PFSK-1 (cell line): ENCODE data around the gene RPH3AL. TPM values are rescaled to one million over a fixed set of nuclear protein-coding genes. Genes with fewer than 3 reads are reported as not detected.

ENCODE experiments used
- FOXP2 ChIP-seq: optimal IDR thresholded peaks from 2 replicates; pipeline ENCODE3; 2011; ENCODE audit warnings: borderline replicate concordance, control low read depth, inconsistent platforms; ENCODE audit not compliant: insufficient read depth; ENCODE audit errors: extremely low read length, extremely low read depth
- POLR2AphosphoS5 ChIP-seq: IDR thresholded peaks from 2 replicates; pipeline ENCODE4 v1.6.1; 2012; ENCODE audit warnings: low read depth, mild to moderate bottlenecking, control low read depth, low read length, moderate library complexity
- REST ChIP-seq, 2 experiments: IDR thresholded peaks; 2 replicates each; pipeline versions ENCODE4 v1.6.1 to v1.8.0; 2011 to 2012; ENCODE audit warnings: low read depth in 2 of 2, low read length in 2 of 2, control low read depth in 1 of 2, inconsistent platforms in 1 of 2, mild to moderate bottlenecking in 1 of 2, moderate library complexity in 1 of 2; ENCODE audit not compliant: insufficient read depth in 1 of 2
- SIN3A ChIP-seq: IDR thresholded peaks from 2 replicates; pipeline ENCODE4 v1.6.1; 2012; ENCODE audit warnings: mild to moderate bottlenecking, low read length, moderate library complexity, borderline replicate concordance; ENCODE audit not compliant: insufficient read depth
- TAF1 ChIP-seq: IDR thresholded peaks from 2 replicates; pipeline ENCODE4 v1.6.1; 2012; ENCODE audit warnings: low read length, control low read depth, borderline replicate concordance; ENCODE audit not compliant: insufficient read depth
- polyA plus RNA-seq: library from polyadenylated mRNA; unstranded; fragments of >200 nt; gene quantifications from one replicate; pipeline ENCODE4 v1.2.1, GENCODE V29; 2012; ENCODE audit warnings: low read depth, missing spikeins; ENCODE audit not compliant: insufficient read length

RPH3AL gene, protein sequence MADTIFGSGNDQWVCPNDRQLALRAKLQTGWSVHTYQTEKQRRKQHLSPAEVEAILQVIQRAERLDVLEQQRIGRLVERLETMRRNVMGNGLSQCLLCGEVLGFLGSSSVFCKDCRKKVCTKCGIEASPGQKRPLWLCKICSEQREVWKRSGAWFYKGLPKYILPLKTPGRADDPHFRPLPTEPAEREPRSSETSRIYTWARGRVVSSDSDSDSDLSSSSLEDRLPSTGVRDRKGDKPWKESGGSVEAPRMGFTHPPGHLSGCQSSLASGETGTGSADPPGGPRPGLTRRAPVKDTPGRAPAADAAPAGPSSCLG
- polyA plus RNA-seq = 51.5 TPM

GRCh38 chr17:352421-353212 is at the start of gene RPH3AL:
RPH3AL (minus strand) TSS chr17:352807; CDS start chr17:327543, 25,264 bp downstream.
- TF ChIP-seq TAF1 = no peak
- 0 out of 2 replicates have a peak, but pooled peaks have one; percentile 39 for TF ChIP-seq SIN3A
- TF ChIP-seq FOXP2 = no peak
- 0 out of 4 replicates have a peak, but pooled peaks have one; percentile 24 to 36 for TF ChIP-seq REST (IDR thresholded peaks at IDR 0.05; ENCODE audit: insufficient read depth in 1 of 2, low read depth in 2 of 2, low read length in 2 of 2)
- TF ChIP-seq POLR2AphosphoS5 = peak; percentile 64; the same call in 1 of the 2 replicates

DNA sequence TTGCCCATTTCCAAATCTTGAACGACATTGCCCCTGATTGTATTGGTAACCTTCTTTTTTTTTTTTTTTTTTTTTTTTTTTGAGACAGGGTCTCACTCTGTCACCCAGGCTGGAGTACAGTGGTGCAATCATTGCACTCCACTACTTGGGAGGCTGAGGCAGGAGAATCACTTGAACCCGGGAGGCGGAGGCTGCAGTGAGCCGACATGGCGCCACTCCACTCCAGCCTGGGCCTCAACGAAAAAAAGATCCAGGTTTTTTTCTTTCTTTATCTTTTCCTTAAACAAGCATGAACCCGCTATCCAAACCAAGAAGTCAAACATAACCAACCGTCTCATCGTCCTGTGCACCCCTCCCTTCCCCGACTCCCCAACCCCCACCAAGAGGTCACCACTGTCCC is 47.6 kb upstream of the RPH3AL start:
- TF ChIP-seq TAF1 = no peak
- TF ChIP-seq POLR2AphosphoS5 = no peak
- no peak for TF ChIP-seq FOXP2
- TF ChIP-seq REST (IDR thresholded peaks at IDR 0.05; ENCODE audit: insufficient read depth in 1 of 2, low read depth in 2 of 2, low read length in 2 of 2) = no peak
- TF ChIP-seq SIN3A = no peak

GRCh38 chr17:396788-397187 is 44.2 kb upstream of the RPH3AL start:
- TF ChIP-seq FOXP2 (no peak), TAF1 (no peak), SIN3A (no peak), REST (IDR thresholded peaks at IDR 0.05; ENCODE audit: insufficient read depth in 1 of 2, low read depth in 2 of 2, low read length in 2 of 2) (no peak), POLR2AphosphoS5 (no peak)

DNA sequence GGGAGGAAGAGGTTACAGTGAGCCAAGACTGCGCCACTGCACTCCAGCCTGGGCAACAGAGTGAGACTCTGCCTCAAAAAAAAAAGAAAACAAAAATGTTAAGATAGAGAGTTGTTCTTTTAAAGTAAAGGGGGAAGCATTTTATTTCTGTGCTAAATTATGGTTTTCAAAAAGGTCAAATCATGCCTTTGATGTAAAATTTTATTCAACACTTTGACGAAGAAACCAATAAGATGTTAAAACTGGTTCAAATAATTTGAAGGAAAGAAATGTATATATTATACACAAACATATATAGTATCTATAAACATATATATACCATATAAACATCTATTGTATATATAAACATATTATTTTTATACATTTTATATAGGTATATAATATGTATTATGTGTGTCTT is 43.4 kb upstream of the RPH3AL start:
- TF ChIP-seq SIN3A = no peak

DNA sequence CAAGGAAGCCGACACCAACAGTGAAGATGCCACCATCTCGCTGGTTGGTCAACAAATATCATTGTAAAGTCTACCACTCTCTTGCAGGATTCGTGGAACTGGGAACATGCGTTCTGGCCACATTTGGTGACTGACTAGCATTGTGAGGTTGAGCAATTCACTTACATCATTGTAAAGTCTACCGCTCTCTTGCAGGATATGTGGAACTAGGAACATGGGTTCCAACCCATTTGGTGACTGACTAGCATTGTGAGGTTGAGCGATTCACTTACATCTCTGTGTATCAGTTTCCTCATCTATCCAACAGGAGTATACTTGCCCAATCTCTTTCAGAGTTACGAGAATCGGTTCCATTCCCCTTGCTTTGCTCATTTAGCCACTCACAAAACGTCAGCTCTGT is 42.6 kb upstream of the RPH3AL start:
- no peak for TF ChIP-seq REST (IDR thresholded peaks at IDR 0.05; ENCODE audit: insufficient read depth in 1 of 2, low read depth in 2 of 2, low read length in 2 of 2)
- TF ChIP-seq POLR2AphosphoS5 = no peak
- TF ChIP-seq TAF1 = no peak
- no peak for TF ChIP-seq SIN3A
- no peak for TF ChIP-seq FOXP2
